Uterus (tissue), 4 donors: ENCODE data around the gene CNTN6. TPM values are rescaled to one million over a fixed set of nuclear protein-coding genes. Genes with fewer than 3 reads are reported as not detected.

Experiments
- DNase-seq, 2 donors: peaks; one replicate each; pipeline ENCODE4 v3.0.0-alpha.2; 2019 to 2020
- H3K27ac ChIP-seq, 2 donors: fragments of 200-600 bp; sonication (generic); 1 replicate in 1 of 2; 2 replicates in 1 of 2; pipeline ENCODE4 v1.5.1; 2016 to 2018
- H3K27me3 ChIP-seq, 2 donors: fragments of 200-600 bp; sonication (generic); one replicate each; pipeline ENCODE4 v1.5.1; 2018 to 2019; ENCODE audit warnings: control low read depth in 1 of 2
- H3K36me3 ChIP-seq, 2 donors: fragments of 200-600 bp; sonication (generic); one replicate each; pipeline ENCODE4 v1.5.1; 2019; ENCODE audit warnings: control low read depth in 1 of 2
- H3K4me1 ChIP-seq, 2 donors: fragments of 200-600 bp; sonication (generic); one replicate each; pipeline ENCODE4 v1.5.1; 2018 to 2019; ENCODE audit warnings: control low read depth in 1 of 2
- H3K4me3 ChIP-seq, 2 donors: fragments of 200-600 bp; sonication (generic); 1 replicate in 1 of 2; 2 replicates in 1 of 2; pipeline ENCODE4 v1.5.1; 2018 to 2019; ENCODE audit warnings: mild to moderate bottlenecking in 1 of 2
- H3K9me3 ChIP-seq, 2 donors: fragments of 200-600 bp; sonication (generic); one replicate each; pipeline ENCODE4 v1.5.1; 2019; ENCODE audit warnings: control low read depth in 1 of 2
- CTCF ChIP-seq, 4 experiments: fragments of 200-600 bp in 2 of 4; fragments of 450-650 bp in 2 of 4; sonication (generic) in 2 of 4; IDR thresholded peaks; one replicate each; pipeline ENCODE4 v1.5.1; 2016 to 2019; ENCODE audit warnings: antibody characterized with exemption in 4 of 4, mild to moderate bottlenecking in 2 of 4, moderate library complexity in 1 of 4
- POLR2A ChIP-seq, 2 donors: fragments of 450-650 bp; IDR thresholded peaks; one replicate each; pipeline ENCODE4 v1.6.1; 2016; ENCODE audit warnings: antibody characterized with exemption in 2 of 2, mild to moderate bottlenecking in 1 of 2, moderate library complexity in 1 of 2
- intact Hi-C: fragments of 100-400 bp; cut with DNase I; formaldehyde crosslinking; loops from one replicate; pipeline ENCODE4 v1.15.1; 2023; ENCODE audit warnings: low total_unique reads
- total RNA-seq, 4 donors: library from RNA; depleted of rRNA in 3 of 4; stranded (reverse); fragments of >200 nt in 3 of 4; gene quantifications; one replicate each; pipeline versions ENCODE4 v1.1.0 to v1.2.4, GENCODE V29; 2014 to 2023
- donor health status: DM: yes; HTN: yes; CAD: no.

CNTN6 gene
- total RNA-seq, 4 donors from 2014 or later, result 0.21 to 2.7 TPM; not detected in 2

GRCh38 chr3:1088503-1088902, 4.3 kb upstream of the CNTN6 start:
- no peak for TF ChIP-seq POLR2A (IDR thresholded peaks at IDR 0.05)
- TF ChIP-seq CTCF (IDR thresholded peaks at IDR 0.05), result no peak
- no peaks in the 10 kb centered on the region for H3K4me1 ChIP-seq
- H3K4me3 ChIP-seq, result no peak overlapping the region
- H3K27ac ChIP-seq, result no peak overlapping the region
- no peaks in the 10 kb centered on the region for H3K9me3 ChIP-seq
- intact Hi-C loops, result no loop called here
- H3K27me3 ChIP-seq, result no peaks in the 10 kb centered on the region
- no peak for DNase-seq
- no peaks in the 10 kb centered on the region for H3K36me3 ChIP-seq

- H3K4me3 ChIP-seq, result no peak overlapping the region
- H3K9me3 ChIP-seq, result no peaks in the 10 kb centered on the region
- no peaks in the 10 kb centered on the region for H3K27me3 ChIP-seq
- no peaks in the 10 kb centered on the region for H3K4me1 ChIP-seq
- TF ChIP-seq POLR2A (IDR thresholded peaks at IDR 0.05) (no peak), CTCF (IDR thresholded peaks at IDR 0.05) (no peak)
- H3K36me3 ChIP-seq, result no peaks in the 10 kb centered on the region
- H3K27ac ChIP-seq, result no peak overlapping the region
- intact Hi-C loops, result no loop called here
- no peak for DNase-seq
Observed at GRCh38 chr3:1091286-1091685, 1.5 kb upstream of the CNTN6 start.

- no peak for DNase-seq
- Histone ChIP-seq H3K9me3 (no peaks in the 10 kb centered on the region), H3K27me3 (no peaks in the 10 kb centered on the region), H3K36me3 (no peaks in the 10 kb centered on the region), H3K27ac (no peak overlapping the region), H3K4me1 (no peaks in the 10 kb centered on the region), H3K4me3 (no peak overlapping the region)
- TF ChIP-seq CTCF (IDR thresholded peaks at IDR 0.05), result no peak
- TF ChIP-seq POLR2A (IDR thresholded peaks at IDR 0.05), result no peak
- intact Hi-C loops, result no loop called here
Observed at GRCh38 chr3:1092061-1092460, 763 bp upstream of the CNTN6 start.

- no peaks in the 10 kb centered on the region for H3K9me3 ChIP-seq
- TF ChIP-seq POLR2A (IDR thresholded peaks at IDR 0.05) (no peak), CTCF (IDR thresholded peaks at IDR 0.05) (no peak)
- intact Hi-C loops, result no loop called here
- no peak overlapping the region for H3K27ac ChIP-seq
- DNase-seq, result no peak
- no peaks in the 10 kb centered on the region for H3K36me3 ChIP-seq
- no peaks in the 10 kb centered on the region for H3K27me3 ChIP-seq
- no peak overlapping the region for H3K4me3 ChIP-seq
- no peaks in the 10 kb centered on the region for H3K4me1 ChIP-seq
Observed at GRCh38 chr3:1093217-1093616, 393 bp downstream of the CNTN6 start.

- TF ChIP-seq POLR2A (IDR thresholded peaks at IDR 0.05) (no peak), CTCF (IDR thresholded peaks at IDR 0.05) (no peak)
- Histone ChIP-seq H3K9me3 (no peaks in the 10 kb centered on the region), H3K36me3 (peaks cover 0 to 2% of the 10 kb centered on the region in 2 donors), H3K27me3 (no peaks in the 10 kb centered on the region), H3K27ac (no peak overlapping the region), H3K4me1 (no peaks in the 10 kb centered on the region), H3K4me3 (no peak overlapping the region)
- no peak for DNase-seq
- intact Hi-C loops, result no loop called here
Observed at GRCh38 chr3:1103525-1103924, 10.7 kb downstream of the CNTN6 start.
